HG03066 (cell line): ENCODE results near the gene SVEP1.
A peak's percentile ranks its signal among the peaks of the same experiment; 100 is the strongest.

Experiments
- ATAC-seq: cut with Tn5 transposase; IDR thresholded peaks from one replicate; pipeline ENCODE4 v1.9.1; 2021; ENCODE audit warnings: low read depth; ENCODE audit not compliant: unreplicated experiment

SVEP1 gene

DNA sequence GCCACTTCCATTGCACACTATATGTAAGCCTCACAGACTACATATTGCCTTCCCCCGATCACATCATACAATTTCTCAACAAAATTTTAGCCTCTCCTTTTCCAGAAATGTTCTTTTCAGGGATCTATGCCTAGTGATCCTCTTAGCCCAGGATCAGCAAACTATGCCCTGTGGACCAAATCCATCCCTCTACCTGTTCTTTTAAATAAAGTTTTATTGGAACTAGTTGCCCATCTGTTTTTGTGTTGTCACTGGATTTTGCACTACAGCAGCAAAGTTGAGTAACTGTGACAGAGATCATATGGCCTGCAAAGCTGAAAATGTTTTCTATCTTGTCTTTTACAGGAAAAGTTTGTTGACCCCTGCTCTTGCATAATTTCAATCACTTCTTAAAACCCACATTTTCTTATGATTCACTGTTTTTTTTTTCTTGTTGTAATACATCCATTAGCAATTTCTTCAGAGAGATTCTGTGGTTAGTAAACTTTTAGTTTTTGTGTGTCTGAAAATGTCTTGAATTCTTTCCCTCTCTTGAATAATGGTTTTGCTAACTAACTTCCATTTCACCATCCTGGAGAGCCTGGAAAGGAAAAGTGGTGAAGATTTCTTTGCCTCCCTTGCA is 248.9 kb downstream of the SVEP1 start:
- ATAC-seq: no peak

- ATAC-seq: no peak
These were observed 249.8 kb downstream of the SVEP1 start for GRCh38 chr9:110329639-110330230.

DNA sequence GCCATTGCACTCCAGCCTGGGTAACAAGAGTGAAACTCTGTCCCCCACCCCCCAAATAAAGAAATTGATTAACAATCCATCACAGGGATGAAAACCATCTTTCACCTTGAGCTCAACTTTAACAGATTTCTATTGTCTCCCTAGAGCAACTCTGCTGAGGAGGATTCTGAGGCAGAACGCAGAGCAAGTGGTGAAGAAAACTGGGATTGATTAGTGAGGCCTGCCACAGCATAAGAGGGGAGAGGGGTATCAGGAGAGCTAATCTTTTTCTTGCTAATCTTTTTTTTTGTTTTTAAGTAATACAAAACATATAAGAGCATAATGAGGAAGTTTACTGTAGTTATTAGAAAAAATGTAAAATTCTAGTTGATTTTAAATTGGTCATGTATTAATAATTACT is 250.8 kb downstream of the SVEP1 start:
- ATAC-seq: no peak

- no peak for ATAC-seq
These were observed 251.8 kb downstream of the SVEP1 start for GRCh38 chr9:110327716-110328115.

- no peak for ATAC-seq
These were observed 255.7 kb downstream of the SVEP1 start for GRCh38 chr9:110323818-110324217.

DNA sequence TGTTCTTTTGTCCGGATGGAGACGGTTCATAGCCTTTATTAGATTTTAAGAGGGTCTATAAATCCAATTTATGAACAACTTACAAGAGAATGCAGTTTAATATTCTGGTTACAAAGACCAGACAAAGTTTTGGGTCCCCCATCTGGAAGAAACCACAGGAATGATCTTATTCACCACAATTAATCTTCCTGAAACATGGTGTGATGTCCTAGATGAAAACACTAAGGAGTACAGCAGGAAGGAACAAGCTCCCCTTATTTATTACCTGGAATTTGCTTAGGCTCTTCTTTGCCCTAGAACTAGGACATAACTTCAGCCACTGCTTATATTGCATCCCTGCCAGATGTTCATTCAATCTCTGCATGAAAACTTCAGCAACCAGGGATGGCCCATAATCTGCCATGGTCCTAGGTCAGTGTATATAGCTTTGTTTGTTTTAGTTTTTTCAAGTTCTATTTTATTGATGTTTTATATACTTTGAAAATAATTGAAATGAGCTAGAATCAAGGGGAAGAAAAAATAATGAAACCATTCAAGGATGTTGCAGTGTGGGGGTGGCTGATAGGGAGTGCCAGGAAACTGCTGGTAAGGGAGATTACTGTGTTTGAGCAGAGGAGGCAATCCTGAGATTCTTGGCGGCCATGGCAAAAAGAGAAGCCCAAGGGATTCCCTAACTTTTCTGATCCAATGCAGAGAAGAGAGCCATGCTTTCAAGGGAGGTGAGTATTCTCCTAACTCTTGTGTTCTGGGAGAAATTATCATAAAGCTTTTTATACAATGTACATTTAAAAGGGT is 258.7 kb downstream of the SVEP1 start:
- ATAC-seq: no peak

GRCh38 chr9:110319781-110320492 is 259.6 kb downstream of the SVEP1 start:
- ATAC-seq: no peak

- ATAC-seq: no peak
These were observed 261.6 kb downstream of the SVEP1 start for GRCh38 chr9:110317911-110318310.

- ATAC-seq: peak; percentile 95
These were observed 263.1 kb downstream of the SVEP1 start for GRCh38 chr9:110316261-110317075.
